GM19328 (cell line): ENCODE measurements around the gene TESK2.
A peak's percentile ranks its signal among the peaks of the same experiment; 100 is the strongest.
"Not testable (repeated sequence)": the region's sequence is repeated elsewhere in the genome, so short reads cannot be mapped to it uniquely, and the experiment has no call there.

ENCODE experiments used
- ATAC-seq: cut with Tn5 transposase; IDR thresholded peaks from one replicate; pipeline ENCODE4 v1.9.1; 2021; ENCODE audit warnings: mild to moderate bottlenecking, moderate library complexity; ENCODE audit not compliant: unreplicated experiment

The TESK2 gene

DNA sequence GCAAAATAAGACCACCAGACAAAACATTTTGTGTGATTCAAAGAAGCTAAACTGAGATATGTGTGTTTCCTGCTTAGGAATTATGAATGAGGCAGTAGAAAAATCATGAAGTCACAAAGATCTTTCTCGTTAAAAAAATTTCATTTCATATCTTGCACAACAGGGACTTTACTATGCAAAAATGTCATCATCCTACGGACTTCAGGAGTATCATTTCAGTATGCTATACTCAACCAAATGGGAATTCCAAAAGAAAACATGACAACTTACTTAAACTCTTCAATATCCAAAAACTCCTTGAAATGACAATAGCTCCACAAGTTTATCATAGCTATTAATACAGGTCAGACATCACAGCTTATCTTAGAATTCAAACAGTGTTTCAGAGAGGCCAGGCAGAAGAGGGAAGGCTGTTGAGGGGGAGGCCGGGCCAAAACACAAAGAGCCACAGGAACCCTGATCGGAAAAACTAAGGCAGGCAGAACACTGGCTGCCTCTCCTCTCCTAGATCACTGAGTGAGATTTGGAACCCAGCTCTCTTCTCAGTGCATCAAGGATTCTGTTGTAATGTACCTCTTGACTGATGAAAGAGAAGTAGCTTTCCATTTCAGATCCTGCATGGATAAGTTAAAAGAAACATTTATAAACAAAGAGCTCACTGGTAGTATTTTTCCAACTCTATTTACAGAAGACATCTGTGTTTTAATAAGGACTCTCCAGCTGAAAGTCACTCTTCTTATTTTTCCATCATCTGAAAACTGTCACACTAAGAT lies 66.9 kb downstream of the TESK2 start:
- ATAC-seq: no peak

DNA sequence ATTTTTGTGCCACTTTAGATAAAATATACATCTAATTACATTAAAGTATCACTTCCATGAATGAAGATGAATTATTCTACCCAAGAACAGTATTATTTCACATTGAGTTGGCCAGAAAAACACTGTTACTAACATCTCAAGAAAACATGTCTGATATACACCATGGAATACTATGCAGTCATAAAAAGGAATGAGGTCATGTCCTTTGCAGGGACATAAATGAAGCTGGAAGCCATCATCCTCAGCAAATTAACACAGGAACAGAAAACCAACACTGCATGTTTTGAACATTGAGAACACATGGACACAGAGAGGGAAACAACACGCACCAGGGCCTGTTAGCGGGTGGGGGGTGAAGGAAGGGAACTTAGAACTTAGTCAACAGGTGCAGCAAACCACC lies 69.0 kb downstream of the TESK2 start:
- no peak for ATAC-seq

DNA sequence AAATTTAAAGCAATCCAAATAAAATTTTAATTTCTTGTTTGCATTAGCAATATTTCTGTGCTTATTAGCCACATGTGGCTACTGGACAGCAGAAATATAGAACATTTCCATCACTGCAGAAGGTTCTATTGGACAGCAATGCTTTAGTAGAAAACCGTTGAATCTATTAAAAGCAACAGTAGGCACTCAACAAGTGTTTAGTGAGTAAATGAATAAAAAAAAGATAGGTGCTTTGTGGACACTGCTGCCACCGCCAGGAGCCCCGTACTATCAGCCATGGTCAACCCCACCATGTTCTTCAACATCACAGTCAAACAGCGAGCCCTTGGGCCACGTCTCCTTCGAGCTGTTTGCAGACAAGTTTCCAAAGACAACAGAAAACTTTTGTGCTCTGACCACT lies 76.2 kb downstream of the TESK2 start:
- no peak for ATAC-seq

DNA sequence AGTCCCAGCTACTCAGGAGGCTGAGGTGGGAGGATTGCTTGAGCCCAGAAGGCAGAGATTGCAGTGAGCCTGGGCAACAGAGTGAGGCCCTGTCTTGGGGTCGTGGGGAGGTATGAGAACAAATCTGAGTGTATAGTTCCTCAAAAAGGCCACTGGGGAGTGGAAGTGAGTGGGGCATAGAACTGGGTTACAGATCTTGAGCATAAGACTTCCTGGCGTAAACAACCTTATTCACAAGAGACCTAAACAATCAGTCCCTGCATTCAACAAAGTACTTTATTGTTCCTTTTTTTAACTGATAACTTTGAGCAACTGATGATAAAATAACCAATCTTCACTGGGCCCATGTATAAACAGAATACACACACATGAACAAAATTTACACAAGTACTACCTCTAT lies 78.1 kb downstream of the TESK2 start:
- ATAC-seq: no peak

DNA sequence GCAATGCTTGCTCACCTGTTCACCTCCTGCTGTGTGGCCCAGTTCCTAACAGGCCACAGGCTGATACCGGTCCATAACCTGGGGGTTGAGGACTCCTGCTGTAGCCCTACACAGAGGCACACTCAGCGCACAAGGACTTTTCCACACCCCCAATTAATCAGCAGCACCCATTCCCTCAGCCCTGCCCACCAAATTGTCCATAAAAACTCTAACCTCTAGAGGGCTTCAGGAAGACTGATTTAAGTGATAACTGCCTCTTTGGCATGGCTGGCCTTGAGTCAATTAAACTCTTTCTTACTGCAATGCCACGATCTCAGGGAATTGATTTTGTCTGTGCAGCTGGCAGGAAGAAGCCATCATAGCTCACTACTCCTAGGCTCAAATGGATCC lies 79.5 kb downstream of the TESK2 start:
- no peak for ATAC-seq

DNA sequence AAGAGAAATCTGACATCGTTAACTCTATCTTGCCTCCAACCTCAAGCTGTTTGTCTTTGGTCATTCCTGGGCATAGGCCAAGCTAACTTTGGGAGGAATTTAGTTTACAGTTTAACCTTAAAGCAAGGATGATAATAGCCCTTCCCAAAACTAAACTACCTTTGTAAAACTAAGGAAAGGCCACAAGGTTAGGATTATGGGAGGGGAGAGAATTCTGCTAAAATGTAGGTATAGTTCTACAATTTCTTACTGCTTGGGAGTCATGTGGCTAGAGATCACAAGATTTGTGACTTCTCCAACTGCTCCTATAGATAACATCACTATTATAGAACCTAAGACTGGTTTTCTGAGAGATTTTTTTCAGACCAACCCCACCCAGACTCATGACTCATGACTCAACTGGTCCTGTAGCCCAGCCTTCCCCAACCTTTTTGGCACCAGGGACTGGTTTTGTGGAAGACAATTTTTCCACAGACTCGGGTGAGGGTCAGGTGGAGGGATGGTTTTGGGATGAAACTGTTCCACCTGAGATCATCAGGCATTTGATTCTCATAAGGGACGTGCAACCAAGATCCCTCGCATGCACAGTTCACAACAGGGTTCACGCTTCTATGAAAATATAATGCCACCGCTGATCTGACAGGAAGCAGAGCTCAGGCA lies 80.0 kb downstream of the TESK2 start:
- ATAC-seq: no peak

DNA sequence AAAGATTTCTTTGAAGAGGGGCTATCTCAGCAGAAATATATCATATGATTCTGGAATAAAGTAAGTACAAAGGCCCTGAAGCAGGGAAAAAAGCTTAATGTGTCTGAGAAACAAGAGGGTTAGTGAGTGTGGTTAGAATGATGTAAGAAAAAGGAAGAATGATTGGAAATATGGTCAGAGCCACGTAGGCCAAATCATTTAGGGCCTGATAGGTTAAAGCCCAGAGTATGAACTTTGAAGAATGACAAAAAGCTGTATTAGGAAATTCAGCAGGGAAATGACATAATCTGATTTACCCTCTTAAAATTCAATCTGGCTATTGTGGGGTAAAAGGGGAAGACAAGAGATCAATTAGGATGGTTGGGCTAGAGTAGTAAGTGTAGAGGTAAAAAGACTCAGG lies 81.7 kb downstream of the TESK2 start:
- ATAC-seq: no peak

DNA sequence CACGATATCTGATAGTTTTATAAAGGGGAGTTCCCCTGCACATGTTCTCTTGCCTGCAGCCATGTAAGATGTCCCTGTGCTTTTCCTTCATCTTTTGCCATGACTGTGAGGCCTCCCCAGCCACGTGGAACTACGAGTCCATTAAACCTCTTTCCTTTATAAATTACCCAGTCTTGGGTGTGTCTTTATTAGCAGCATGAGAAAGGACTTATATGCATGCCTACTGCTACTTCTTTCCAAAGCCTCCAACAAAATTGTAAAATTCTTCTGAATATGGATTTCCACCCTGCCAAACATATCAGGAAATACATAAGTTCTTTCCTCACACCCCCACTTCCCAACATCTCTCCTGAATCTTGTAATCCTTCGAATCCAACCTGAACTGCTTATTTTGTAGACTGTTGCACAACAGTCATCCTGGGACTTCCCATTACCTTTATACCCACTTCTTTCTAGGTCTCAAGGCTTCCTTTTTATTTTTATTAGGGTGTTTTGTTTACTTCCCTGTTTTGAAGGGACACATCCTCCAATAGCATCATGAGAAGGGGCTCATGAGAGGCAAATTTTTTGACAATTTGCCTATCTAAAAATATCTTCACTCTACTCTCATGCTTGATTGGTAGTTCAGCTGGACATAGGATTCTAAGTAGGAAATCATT lies 83.2 kb downstream of the TESK2 start:
- no peak for ATAC-seq

DNA sequence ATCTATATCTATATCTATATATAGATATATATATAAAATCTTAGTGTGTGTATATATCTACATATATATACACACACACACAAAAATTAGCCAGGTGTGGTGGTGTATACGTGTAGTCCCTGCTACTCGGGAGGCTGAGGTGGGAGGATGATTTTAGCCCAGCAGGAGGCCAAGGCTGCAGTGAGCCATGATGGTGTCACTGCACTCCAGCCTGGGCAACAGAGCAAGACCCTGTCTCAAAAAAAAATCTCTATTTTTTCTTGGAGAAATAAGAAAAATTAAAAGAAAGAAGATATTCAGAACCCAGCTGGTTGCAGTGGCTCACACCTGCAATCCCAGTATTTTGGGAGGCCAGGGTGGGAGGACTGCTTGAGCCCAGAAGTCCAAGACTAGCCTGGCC lies 85.3 kb downstream of the TESK2 start:
- ATAC-seq: no peak

DNA sequence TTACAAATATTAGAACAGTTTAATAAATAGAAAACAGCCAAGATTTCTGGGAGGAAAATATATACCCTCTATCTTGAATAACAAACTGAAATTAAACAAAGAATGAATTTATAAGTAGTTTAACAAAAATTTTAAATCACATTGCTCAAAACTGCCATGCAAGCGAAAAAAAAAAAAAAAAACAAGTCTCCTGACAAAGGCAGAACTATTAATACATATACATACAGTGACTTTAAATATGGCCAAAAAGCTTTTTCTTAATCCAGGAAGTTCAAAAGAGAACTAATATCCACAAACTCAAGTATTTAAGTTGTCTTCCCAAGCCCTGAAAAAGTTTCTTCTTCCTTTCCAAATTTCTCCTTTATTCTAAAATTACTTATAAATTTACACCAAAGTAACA lies 87.2 kb downstream of the TESK2 start:
- no peak for ATAC-seq

DNA sequence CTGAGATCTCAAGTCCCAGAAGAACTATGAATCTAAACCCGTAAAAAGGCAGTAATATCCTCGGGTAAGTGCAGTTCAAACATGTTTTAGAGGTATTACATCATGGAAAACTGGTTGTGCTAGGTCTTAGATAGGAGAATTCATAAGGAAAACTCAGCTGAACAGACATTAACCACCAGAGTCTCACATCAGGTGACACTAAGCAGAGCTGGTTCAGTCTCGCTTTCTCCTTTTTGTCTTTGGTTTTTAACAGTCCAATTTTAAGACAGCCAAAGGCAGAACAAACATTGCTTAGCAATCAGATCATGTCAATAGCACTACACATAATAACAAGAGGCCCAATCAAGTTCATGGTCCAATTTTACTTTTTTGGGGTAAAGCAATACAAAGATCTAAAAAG lies 87.7 kb downstream of the TESK2 start:
- no peak for ATAC-seq

DNA sequence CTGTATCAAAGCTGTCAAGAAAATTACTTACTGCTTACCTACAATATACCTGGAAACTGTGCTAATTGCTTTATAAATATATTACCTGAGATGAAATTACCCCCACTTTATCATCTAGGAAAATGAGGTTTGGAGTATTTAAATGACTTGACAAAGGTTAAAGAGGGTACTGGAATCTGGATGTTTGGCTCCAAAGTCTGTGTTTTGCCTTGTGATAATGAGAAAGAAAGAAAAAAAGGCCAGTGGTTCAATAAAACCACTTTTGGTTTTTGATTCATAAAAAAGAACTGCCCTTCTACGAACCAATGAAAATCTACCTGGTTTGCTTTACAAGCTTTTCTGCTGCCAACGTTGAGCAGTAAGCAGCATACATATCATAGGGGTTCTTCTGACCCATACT lies 89.4 kb downstream of the TESK2 start:
- ATAC-seq: no peak

DNA sequence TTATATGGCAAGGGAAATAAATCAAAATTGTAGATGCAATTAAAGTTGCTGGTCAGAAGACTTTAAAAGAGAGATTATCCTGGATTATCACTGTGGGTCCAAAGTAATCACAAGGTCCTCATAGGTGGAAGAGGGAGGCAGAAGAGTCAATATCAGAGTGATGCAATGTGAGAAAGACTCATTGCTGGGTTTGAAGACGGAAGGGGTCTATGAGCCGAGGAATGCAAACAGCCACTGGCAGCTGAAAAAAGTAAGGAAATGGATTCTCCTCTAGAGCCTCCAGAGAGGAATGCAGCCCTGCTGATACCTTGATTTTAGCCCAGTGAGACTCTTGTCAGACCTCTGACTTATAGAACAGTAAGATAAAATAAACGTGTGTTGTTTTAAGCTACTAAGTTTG lies 90.9 kb downstream of the TESK2 start:
- ATAC-seq: no peak

DNA sequence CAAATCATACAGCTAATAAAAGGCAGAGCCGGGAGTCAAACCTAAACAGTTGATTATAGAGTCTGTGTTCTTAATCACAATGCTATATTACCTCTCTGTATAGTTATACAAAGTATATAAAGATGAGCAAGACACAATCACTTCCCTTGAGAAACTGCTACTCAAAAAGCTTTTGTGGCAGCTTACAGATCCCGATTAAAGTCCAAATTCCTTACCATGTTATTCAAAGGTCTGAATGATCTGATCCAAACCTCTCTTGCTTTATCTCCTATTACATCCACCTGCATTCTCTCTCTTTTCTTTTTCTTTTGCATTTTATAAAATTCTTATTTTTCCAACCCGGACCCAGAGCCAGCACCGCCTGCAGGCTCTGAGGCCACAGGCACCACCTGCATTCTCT lies 93.7 kb downstream of the TESK2 start:
- no peak for ATAC-seq

DNA sequence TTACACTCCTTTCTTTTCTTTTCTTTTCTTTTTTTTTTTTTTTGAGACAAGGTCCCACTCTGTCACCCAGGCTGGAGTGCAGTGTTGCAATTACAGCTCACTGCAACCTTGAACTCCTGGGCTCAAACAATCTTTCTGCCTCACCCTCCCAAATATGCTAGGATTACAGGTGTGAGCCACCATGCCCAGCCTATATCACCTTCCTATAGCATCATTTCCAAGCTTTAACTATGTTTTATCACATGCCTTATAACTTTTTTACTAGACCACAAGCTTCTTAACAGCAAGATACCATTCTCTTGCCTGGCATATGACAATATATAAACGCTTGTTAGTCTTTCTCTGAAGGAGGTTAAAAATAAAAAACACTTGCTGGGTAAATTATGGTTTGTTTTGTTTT lies 95.4 kb downstream of the TESK2 start:
- no peak for ATAC-seq

DNA sequence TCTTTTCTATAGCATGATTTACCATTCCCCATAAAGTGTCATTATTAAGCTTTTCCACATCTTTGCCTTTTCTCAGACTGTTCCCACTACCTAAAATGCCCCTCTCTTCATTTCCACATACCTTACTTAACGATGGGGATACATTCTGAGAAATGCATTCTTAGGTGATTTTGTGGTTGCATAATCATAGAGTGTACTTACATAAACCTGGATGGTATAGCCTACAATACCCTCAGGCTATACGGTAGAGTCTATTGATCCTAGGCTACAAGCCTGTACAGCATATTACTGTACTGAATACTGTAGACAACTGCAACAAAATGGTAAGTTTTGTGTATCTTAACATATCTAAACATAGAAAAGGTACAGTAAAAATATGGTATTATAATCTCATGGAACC lies 95.9 kb downstream of the TESK2 start:
- ATAC-seq: no peak

DNA sequence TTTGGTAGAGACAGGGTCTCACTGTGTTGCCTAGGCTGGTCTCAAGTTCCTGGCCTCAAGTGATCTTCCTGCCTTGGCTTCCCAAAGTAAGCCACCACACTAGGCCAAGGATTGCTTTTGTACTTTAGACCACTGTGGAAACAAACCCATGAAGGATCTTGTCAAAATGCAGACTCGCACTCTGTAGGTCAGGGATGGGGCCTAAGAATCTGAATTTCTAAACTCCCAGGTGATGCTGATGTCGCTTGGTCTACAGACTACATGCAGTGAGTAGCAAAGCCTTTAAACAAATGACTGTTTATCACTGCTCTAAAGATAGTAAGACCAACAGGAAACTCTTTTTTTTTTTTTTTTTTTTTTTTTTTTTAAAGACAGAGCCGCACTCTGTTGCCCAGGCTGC lies 96.6 kb downstream of the TESK2 start:
- ATAC-seq: peak; percentile 60

DNA sequence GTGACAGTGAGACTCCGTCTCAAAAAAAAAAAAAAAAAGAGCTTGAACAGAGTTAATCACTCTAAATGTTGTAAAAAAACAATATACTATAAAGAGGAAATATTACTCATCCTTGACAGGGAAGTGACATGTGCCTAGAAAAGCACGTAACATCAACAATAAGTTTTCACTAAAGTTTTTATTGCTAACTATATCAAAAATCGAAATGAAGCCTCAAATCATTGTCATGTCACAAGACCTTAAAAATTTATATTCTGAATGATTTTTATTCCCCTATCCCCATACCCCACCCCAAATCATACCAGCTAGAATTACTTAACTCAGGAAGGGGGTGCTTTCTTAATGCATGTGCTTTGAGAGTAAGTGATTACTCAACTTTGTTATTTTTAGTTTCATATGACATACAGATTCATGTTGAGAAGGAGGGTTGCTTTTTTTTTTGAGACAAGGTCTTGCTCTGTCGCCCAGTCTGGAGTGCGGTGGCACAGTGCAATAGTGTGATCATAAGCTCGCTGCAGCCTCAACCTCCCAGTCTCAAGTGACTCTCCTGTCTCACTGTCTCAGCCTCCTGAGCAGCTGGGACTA lies 97.2 kb downstream of the TESK2 start:
- ATAC-seq: peak; percentile 69

DNA sequence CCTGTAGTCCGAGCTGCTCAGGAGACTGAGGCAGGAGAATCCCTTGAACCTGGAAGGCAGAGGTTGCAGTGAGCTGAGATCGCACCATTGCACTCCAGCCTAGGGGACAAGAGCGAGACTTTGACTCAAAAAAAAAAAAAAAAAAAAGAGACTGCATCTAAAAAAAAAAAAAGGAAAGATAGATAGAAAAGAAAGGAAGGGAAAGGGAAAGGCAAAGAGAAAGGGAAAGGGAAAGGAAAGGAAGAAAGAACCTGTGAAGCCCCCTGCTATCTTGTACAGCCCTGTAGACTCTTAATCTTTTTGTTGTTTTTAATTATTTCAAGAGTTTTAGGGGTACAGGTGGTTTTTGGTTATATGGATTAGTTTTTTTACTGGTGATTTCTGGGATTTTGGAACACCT lies 104.7 kb downstream of the TESK2 start:
- ATAC-seq: no peak

DNA sequence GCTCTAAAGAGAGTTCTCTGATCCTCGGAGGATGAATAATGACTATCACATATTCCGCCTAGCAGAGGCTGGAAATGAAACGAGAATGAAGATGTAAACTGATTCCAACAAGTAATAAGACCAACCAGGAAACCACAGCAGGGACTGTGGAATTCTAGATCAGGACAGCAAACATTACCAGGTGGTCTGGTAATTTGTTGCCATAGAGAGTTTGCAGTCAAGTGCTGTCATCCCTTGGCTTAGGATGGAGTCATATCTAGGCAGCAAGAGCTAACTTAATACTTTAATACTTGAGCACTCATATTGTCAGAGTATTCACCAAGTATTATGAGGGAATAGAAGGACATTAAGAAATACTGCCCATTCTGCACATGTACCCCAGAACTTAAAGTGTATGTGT lies 105.7 kb downstream of the TESK2 start:
- no peak for ATAC-seq

DNA sequence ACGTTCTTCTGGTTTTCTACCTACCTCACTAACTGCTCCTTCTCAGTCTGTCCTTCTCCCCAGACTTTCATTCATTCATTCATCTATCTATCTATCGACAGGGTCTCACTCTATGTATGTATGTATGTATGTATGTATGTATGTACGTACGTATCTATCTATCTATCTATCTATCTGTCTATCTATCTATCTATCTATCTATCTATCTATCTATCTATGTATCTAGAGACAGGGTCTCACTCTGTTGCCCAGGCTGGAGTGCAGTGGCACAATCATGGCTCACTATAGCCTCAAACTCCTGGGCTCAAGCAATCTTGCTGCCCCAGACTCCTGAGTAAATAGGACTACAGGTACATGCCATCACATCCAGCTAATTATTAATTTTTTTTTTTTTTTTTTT lies 106.8 kb downstream of the TESK2 start:
- ATAC-seq: not testable (repeated sequence)

DNA sequence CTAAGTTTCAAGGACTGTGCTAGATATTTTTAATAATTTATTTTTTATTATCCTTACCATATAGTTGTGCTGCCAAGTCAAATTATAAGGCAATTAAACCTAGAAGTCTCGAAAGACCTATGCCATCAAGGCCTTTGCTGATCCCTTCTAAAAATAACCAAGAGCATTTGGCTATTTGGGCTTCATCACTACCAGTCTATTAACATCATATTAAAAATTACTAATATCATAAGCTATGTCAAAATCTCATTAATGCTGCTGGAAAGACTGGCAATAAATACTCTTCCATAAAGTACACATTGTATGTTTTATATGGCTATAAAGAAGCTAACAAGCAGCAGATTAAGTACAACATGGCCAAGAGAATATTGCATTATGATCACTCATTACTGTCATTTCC lies 107.8 kb downstream of the TESK2 start:
- ATAC-seq: no peak
